Measurements from ENCODE around the gene RAD54L. TPM values are rescaled to one million over a fixed set of nuclear protein-coding genes. Genes with fewer than 3 reads are reported as not detected.

Gene RAD54L
- total and polyA plus RNA-seq, 4 donors, result 0.72 to 2.2 (median 2.1) TPM

DNA sequence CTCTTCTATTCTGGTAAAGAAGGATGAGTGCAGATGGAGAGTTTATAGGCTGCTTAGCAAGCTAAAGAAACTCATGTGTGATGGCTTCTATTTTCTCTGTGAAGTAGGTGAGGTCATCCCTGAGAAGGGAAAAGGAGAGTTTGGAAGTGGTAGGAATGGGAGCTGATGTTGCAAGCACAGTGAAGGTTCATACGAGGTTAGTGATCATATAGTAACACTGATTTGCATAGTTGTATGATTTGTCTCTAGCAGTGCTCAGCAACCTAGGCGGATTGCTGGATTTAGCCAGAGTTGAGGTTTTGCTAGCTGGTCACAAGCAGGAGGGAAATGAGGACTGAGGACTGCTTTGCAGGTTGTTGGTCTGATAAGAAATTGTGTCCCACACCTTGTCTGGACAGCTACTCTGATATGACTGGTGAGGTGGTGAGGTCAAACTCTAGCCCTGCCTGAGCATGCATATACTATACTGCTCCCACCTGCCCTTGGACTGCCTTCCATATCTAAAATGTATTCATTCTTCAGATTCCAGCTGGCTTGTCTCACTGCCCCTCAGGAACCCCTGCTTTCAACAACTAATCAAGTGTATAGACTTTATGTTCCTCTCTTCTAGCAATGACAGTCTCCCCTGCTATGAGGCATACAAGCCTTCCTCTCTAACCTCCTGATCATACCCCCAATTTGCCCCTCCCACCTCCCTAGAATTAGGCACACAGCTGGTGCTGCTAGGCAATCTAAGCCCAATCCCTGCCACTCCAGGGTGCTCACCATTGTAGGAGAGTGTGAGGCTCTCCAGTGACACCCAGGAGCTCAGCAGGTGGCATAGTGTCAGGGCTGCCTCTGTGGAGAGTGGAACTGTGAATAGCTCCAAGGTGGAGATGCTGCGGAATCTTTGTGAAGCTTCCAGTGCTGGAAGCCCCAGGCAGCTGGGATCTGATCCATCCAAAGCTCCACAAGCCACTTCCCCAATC lies 37.3 kb downstream of the RAD54L start:
- H3K4me3 ChIP-seq, result no peak overlapping the region
- H3K27me3 ChIP-seq (ENCODE audit: control insufficient read depth in 3 of 3, insufficient read depth in 3 of 3, low read length in 2 of 3), result no peaks in the 10 kb centered on the region
- H3K36me3 ChIP-seq (ENCODE audit: control insufficient read depth in 4 of 4, insufficient read depth in 4 of 4, low read length in 4 of 4), result peaks cover 29 to 49% (median 34%) of the 10 kb centered on the region in 4 donors
- H3K9me3 ChIP-seq (ENCODE audit: control insufficient read depth in 4 of 4, insufficient read depth in 3 of 4, low read length in 3 of 4), result no peaks in the 10 kb centered on the region
- H3K4me1 ChIP-seq (ENCODE audit: control insufficient read depth in 5 of 5, insufficient read depth in 5 of 5, low read length in 5 of 5), result no peaks in the 10 kb centered on the region
- WGBS, 2 donors, result 81 to 89% methylated on average over 3 of the region's 3 CpGs
- H3K27ac ChIP-seq (ENCODE audit: low read depth in 1 of 2, low read length in 1 of 2), result no peak overlapping the region
- DNase-seq, result no peak
- H3K9ac ChIP-seq (ENCODE audit: insufficient read depth in 1 of 2, low read length in 2 of 2), result no peak overlapping the region
- ATAC-seq (ENCODE audit: insufficient read depth, low FRiP score), result no peak
- TF ChIP-seq, protein P1, sequence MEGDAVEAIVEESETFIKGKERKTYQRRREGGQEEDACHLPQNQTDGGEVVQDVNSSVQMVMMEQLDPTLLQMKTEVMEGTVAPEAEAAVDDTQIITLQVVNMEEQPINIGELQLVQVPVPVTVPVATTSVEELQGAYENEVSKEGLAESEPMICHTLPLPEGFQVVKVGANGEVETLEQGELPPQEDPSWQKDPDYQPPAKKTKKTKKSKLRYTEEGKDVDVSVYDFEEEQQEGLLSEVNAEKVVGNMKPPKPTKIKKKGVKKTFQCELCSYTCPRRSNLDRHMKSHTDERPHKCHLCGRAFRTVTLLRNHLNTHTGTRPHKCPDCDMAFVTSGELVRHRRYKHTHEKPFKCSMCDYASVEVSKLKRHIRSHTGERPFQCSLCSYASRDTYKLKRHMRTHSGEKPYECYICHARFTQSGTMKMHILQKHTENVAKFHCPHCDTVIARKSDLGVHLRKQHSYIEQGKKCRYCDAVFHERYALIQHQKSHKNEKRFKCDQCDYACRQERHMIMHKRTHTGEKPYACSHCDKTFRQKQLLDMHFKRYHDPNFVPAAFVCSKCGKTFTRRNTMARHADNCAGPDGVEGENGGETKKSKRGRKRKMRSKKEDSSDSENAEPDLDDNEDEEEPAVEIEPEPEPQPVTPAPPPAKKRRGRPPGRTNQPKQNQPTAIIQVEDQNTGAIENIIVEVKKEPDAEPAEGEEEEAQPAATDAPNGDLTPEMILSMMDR (IDR thresholded peaks at IDR 0.05; ENCODE audit: control extremely low read depth, extremely low read depth), result no peak

DNA sequence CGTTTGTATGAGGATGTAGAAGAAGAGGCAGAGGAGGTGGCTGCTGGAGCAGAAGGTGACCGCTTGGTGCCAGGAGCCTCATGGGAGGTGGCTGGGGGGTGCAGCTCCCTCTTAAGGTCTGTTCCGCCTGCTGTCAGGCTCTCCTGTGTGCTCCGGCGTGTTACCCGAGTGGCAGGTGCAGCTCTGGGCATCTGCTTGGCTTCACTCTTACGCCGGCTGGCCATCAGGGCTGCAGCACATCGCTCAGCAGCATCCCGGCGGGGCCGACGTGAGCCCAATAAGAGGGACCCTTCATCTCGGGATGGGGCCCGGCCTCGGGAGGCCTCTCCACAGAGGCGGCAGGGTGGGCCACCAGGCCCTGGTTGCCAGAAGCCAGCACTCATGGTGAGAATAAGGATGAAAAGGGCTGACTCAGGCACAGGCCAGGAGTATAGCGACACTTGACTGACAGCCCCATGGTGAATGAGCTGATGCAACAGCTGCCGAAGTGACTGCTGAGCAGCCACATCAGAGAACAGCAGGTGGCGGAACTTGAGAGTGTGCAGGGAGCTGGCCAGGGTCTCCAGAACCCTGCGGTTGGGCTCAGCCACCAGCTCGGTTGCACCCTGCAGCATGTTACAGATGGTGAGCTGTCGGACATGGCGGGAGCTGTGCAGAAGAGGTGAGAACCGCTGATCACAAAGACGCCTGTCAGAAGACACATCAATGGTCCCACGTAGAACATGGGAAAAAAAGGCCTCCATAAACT lies 38.3 kb downstream of the RAD54L start:
- Histone ChIP-seq H3K4me1 (ENCODE audit: control insufficient read depth in 5 of 5, insufficient read depth in 5 of 5, low read length in 5 of 5) (no peaks in the 10 kb centered on the region), H3K4me3 (no peak overlapping the region), H3K27ac (ENCODE audit: low read depth in 1 of 2, low read length in 1 of 2) (no peak overlapping the region), H3K36me3 (ENCODE audit: control insufficient read depth in 4 of 4, insufficient read depth in 4 of 4, low read length in 4 of 4) (peaks cover 25 to 42% (median 29%) of the 10 kb centered on the region in 4 donors), H3K9me3 (ENCODE audit: control insufficient read depth in 4 of 4, insufficient read depth in 3 of 4, low read length in 3 of 4) (no peaks in the 10 kb centered on the region), H3K9ac (ENCODE audit: insufficient read depth in 1 of 2, low read length in 2 of 2) (no peak overlapping the region), H3K27me3 (ENCODE audit: control insufficient read depth in 3 of 3, insufficient read depth in 3 of 3, low read length in 2 of 3) (no peaks in the 10 kb centered on the region)
- no peak for DNase-seq
- WGBS, 2 donors, result 92 to 94% methylated on average over 27 of the region's 27 CpGs
- ATAC-seq (ENCODE audit: insufficient read depth, low FRiP score), result no peak
- TF ChIP-seq, protein P1 (IDR thresholded peaks at IDR 0.05; ENCODE audit: control extremely low read depth, extremely low read depth), result no peak

DNA sequence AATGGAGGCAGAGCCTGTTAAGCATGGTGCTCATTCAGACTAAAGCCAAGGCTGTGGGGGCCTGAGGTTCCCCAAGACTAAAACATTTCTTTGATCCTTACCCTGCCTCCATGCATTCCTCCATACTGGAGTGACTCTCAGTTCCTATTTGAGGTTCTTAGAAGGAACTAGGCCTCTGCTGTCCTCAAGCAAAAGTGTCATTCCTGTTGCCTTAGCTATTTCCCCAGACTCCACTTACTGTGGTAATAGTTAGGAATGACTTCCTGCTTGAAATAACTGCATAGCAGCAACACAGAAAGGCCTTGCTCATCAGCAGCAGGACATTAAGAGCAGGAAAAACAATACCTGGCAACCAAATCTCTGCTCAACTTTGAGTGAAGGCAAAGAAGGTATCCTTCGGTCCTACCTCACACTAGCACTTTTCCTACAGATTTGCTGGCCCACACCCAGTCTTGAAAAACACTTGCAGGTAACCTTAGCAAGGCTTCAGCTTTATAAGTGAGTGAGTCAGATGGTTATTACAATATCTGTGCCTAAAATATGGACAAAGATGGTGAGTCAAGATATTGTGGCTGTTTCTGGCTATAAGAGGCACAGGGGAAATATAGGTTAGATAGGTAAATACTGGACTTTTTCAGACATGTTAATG lies 41.0 kb downstream of the RAD54L start:
- Histone ChIP-seq H3K36me3 (ENCODE audit: control insufficient read depth in 4 of 4, insufficient read depth in 4 of 4, low read length in 4 of 4) (peaks cover 18 to 36% (median 23%) of the 10 kb centered on the region in 4 donors), H3K4me1 (ENCODE audit: control insufficient read depth in 5 of 5, insufficient read depth in 5 of 5, low read length in 5 of 5) (no peaks in the 10 kb centered on the region), H3K9me3 (ENCODE audit: control insufficient read depth in 4 of 4, insufficient read depth in 3 of 4, low read length in 3 of 4) (no peaks in the 10 kb centered on the region), H3K4me3 (no peak overlapping the region), H3K27ac (ENCODE audit: low read depth in 1 of 2, low read length in 1 of 2) (peak overlapping the region in 1 of 2 donors; percentile 67), H3K27me3 (ENCODE audit: control insufficient read depth in 3 of 3, insufficient read depth in 3 of 3, low read length in 2 of 3) (no peaks in the 10 kb centered on the region), H3K9ac (ENCODE audit: insufficient read depth in 1 of 2, low read length in 2 of 2) (no peak overlapping the region)
- DNase-seq (peak in 1 of 3 donors; percentile 34), ATAC-seq (ENCODE audit: insufficient read depth, low FRiP score) (peak; percentile 60)
- WGBS, 2 donors, result 57 to 75% methylated on average over 1 of the region's 1 CpG
- TF ChIP-seq, protein P1 (IDR thresholded peaks at IDR 0.05; ENCODE audit: control extremely low read depth, extremely low read depth), result no peak
